ENCODE results near the gene CCRL2.

The CCRL2 gene

DNA sequence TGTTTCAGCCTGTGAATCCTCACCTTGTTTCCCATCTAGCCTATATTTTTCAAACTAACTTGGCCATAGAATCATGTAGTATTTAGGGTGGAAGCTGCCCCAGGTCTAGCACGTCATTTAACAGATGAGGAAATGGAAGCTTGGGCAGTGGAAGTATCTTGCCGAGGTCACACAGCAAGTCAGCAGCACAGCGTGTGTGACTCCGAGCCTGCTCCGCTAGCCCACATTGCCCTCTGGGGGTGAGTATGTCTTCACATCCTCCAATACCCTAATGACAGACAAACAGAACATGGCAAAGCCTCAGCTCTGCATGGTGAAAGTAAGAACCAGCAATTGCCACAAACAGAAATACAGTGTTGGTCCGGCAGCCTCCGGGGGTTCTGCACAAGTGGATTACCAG, 38.5 kb upstream of the CCRL2 start:
- H3K9ac ChIP-seq: no peak overlapping the region
- H3K4me2 ChIP-seq (ENCODE audit: low read length): no peak overlapping the region
- no peak overlapping the region for H3K27ac ChIP-seq

DNA sequence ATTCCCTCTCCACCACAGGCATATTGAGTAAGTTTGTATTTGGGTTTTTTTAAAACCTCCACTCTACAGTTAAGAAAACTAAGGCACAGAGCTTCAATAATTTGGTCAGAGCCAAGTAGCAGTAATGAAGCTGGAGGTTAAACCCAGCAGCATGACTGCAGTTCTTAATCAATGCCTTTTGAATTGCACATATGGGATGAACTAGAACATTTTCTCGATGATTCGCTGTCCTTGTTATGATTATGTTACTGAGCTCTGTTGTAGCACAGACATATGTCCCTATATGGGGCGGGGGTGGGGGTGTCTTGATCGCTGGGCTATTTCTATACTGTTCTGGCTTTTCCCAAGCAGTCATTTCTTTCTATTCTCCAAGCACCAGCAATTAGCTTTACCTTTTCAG, 37.9 kb upstream of the CCRL2 start:
- Histone ChIP-seq H3K4me2 (ENCODE audit: low read length) (no peak overlapping the region), H3K9me3 (ENCODE audit: control insufficient read depth, low read length) (no peaks in the 10 kb centered on the region), H3K36me3 (ENCODE audit: control insufficient read depth, insufficient read depth, low read length) (no peaks in the 10 kb centered on the region), H3K27me3 (ENCODE audit: control insufficient read depth, insufficient read depth, low read length) (no peaks in the 10 kb centered on the region), H3K4me3 (ENCODE audit: low read depth, low read length) (no peak overlapping the region), H3K27ac (no peak overlapping the region), H3K4me1 (no peaks in the 10 kb centered on the region), H3K79me2 (no peaks in the 10 kb centered on the region), H2AFZ (no peak overlapping the region), H3K9ac (no peak overlapping the region)
- TF ChIP-seq, protein P1, sequence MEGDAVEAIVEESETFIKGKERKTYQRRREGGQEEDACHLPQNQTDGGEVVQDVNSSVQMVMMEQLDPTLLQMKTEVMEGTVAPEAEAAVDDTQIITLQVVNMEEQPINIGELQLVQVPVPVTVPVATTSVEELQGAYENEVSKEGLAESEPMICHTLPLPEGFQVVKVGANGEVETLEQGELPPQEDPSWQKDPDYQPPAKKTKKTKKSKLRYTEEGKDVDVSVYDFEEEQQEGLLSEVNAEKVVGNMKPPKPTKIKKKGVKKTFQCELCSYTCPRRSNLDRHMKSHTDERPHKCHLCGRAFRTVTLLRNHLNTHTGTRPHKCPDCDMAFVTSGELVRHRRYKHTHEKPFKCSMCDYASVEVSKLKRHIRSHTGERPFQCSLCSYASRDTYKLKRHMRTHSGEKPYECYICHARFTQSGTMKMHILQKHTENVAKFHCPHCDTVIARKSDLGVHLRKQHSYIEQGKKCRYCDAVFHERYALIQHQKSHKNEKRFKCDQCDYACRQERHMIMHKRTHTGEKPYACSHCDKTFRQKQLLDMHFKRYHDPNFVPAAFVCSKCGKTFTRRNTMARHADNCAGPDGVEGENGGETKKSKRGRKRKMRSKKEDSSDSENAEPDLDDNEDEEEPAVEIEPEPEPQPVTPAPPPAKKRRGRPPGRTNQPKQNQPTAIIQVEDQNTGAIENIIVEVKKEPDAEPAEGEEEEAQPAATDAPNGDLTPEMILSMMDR (IDR thresholded peaks at IDR 0.05): no peak

More for the DNA sequence above, 38.5 kb upstream of the CCRL2 start:
- H3K4me3 ChIP-seq (ENCODE audit: low read depth, low read length): no peak overlapping the region
- H3K27me3 ChIP-seq (ENCODE audit: control insufficient read depth, insufficient read depth, low read length): no peaks in the 10 kb centered on the region
- TF ChIP-seq, protein P1 (IDR thresholded peaks at IDR 0.05): no peak
- no peak overlapping the region for H2AFZ ChIP-seq
- H3K79me2 ChIP-seq: no peaks in the 10 kb centered on the region
- H3K9me3 ChIP-seq (ENCODE audit: control insufficient read depth, low read length): no peaks in the 10 kb centered on the region
- no peaks in the 10 kb centered on the region for H3K36me3 ChIP-seq (ENCODE audit: control insufficient read depth, insufficient read depth, low read length)
- no peaks in the 10 kb centered on the region for H3K4me1 ChIP-seq

DNA sequence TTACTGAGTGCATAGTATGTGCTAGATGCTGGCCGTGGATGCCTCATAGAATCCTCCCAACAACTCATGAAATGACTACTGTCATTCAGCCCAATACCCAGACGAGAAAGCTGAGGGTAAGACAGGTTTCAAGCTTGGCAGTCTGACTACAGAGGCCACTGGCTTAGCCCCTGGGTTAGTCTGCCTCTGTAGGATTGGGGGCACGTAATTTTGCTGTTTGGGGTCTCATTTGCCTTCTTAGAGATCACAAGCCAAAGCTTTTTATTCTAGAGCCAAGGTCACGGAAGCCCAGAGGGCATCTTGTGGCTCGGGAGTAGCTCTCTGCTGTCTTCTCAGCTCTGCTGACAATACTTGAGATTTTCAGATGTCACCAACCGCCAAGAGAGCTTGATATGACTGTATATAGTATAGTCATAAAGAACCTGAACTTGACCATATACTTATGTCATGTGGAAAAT, 37.4 kb upstream of the CCRL2 start:
- Histone ChIP-seq H3K27ac (no peak overlapping the region), H3K4me3 (ENCODE audit: low read depth, low read length) (no peak overlapping the region), H3K27me3 (ENCODE audit: control insufficient read depth, insufficient read depth, low read length) (no peaks in the 10 kb centered on the region), H3K4me1 (no peaks in the 10 kb centered on the region), H3K9ac (no peak overlapping the region), H3K36me3 (ENCODE audit: control insufficient read depth, insufficient read depth, low read length) (no peaks in the 10 kb centered on the region), H3K9me3 (ENCODE audit: control insufficient read depth, low read length) (no peaks in the 10 kb centered on the region), H3K79me2 (no peaks in the 10 kb centered on the region), H2AFZ (no peak overlapping the region), H3K4me2 (ENCODE audit: low read length) (no peak overlapping the region)
- TF ChIP-seq, protein P1 (IDR thresholded peaks at IDR 0.05): no peak

DNA sequence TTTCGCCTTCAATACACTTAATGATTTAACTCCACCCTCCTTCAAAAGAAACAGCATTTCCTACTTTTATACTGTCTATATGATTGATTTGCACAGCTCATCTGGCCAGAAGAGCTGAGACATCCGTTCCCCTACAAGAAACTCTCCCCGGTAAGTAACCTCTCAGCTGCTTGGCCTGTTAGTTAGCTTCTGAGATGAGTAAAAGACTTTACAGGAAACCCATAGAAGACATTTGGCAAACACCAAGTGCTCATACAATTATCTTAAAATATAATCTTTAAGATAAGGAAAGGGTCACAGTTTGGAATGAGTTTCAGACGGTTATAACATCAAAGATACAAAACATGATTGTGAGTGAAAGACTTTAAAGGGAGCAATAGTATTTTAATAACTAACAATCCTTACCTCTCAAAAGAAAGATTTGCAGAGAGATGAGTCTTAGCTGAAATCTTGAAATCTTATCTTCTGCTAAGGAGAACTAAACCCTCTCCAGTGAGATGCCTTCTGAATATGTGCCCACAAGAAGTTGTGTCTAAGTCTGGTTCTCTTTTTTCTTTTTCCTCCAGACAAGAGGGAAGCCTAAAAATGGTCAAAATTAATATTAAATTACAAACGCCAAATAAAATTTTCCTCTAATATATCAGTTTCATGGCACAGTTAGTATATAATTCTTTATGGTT, 36.1 kb upstream of the CCRL2 start, which contains the start of gene CCR5:
Gene CCR5, plus strand, starts transcription at position 108 of the 680 bp plus-strand sequence. CDS start 1,957 bp downstream, outside the sequence.
- Histone ChIP-seq H3K9me3 (ENCODE audit: control insufficient read depth, low read length) (no peaks in the 10 kb centered on the region), H3K4me2 (ENCODE audit: low read length) (no peak within 1 kb of the TSS), H3K36me3 (ENCODE audit: control insufficient read depth, insufficient read depth, low read length) (no peaks in the 10 kb centered on the region), H2AFZ (no peak within 1 kb of the TSS), H3K4me3 (ENCODE audit: low read depth, low read length) (no peak within 1 kb of the TSS), H3K9ac (no peak within 1 kb of the TSS), H3K4me1 (no peaks in the 10 kb centered on the region), H3K79me2 (no peaks in the 10 kb centered on the region), H3K27me3 (ENCODE audit: control insufficient read depth, insufficient read depth, low read length) (no peaks in the 10 kb centered on the region), H3K27ac (no peak within 1 kb of the TSS)
- TF ChIP-seq, protein P1 (IDR thresholded peaks at IDR 0.05): no peak
